H1 (cell line): ENCODE results near the gene SPOCK1. TPM values are rescaled to one million over a fixed set of nuclear protein-coding genes. Genes with fewer than 3 reads are reported as not detected.

Experiments
- CTCF ChIA-PET: fragments of 300-600 bp; sonication (Branson Sonifier 250); formaldehyde crosslinking; loops from one replicate; lab custom pipeline; 2021; ENCODE audit not compliant: partially characterized antibody; lab: Charles Lee
- POLR2A ChIA-PET: fragments of 300-600 bp; sonication (Branson Sonifier 250); formaldehyde crosslinking; loops from one replicate; lab custom pipeline; 2021; ENCODE audit warnings: inconsistent platforms; ENCODE audit not compliant: partially characterized antibody; lab: Charles Lee
- DNase-seq, 2 experiments: peaks; one replicate each; pipeline versions ENCODE4 v3.0.0 to v3.0.0-alpha.2; 2010 to 2022; ENCODE audit warnings: low spot score in 2 of 2, low read depth in 1 of 2, mixed read lengths in 1 of 2
- FAIRE-seq: peaks from 2 replicates; lab custom pipeline; 2011; peaks lifted over from hg19 to GRCh38; lab: Jason Lieb, UNC
- H2AFZ ChIP-seq: 2 replicates; pipeline ENCODE4 v1.8.1; 2012; ENCODE audit warnings: low read length, inconsistent platforms
- H2AK5ac ChIP-seq: 2 replicates; pipeline ENCODE4 v1.6.1; 2013; ENCODE audit warnings: low read depth, low read length
- H2BK120ac ChIP-seq: replicated peaks from 2 replicates; pipeline ENCODE3; 2013; ENCODE audit warnings: low read depth, low read length, inconsistent platforms
- H2BK12ac ChIP-seq: 2 replicates; pipeline ENCODE4 v1.6.1; 2013; ENCODE audit warnings: low read depth, low read length
- H2BK15ac ChIP-seq: 2 replicates; pipeline ENCODE4 v1.6.1; 2013; ENCODE audit warnings: low read length
- H2BK20ac ChIP-seq: 2 replicates; pipeline ENCODE4 v1.6.1; 2013; ENCODE audit warnings: low read length
- H2BK5ac ChIP-seq: 2 replicates; pipeline ENCODE4 v1.6.1; 2013; ENCODE audit warnings: low read depth, low read length
- H3K14ac ChIP-seq: 2 replicates; pipeline ENCODE4 v1.6.1; 2013; ENCODE audit warnings: inconsistent platforms; ENCODE audit not compliant: insufficient read length
- H3K18ac ChIP-seq: 2 replicates; pipeline ENCODE4 v1.6.1; 2013; ENCODE audit warnings: low read length; ENCODE audit errors: extremely low read depth
- H3K23ac ChIP-seq: 2 replicates; pipeline ENCODE4 v1.6.1; 2013; ENCODE audit warnings: inconsistent platforms; ENCODE audit not compliant: insufficient read length
- H3K23me2 ChIP-seq: 2 replicates; pipeline ENCODE4 v1.6.1; 2013; ENCODE audit warnings: low read depth, low read length
- H3K27ac ChIP-seq: 2 replicates; pipeline ENCODE4 v1.6.1; 2011; ENCODE audit warnings: low read depth, low read length, inconsistent platforms
- H3K27me3 ChIP-seq, 4 experiments: replicated peaks in 1 of 4; 1 replicate in 1 of 4; 2 replicates in 3 of 4; pipeline versions ENCODE4 v1.6.1 to v1.8.1; 2011 to 2013; ENCODE audit warnings: low read length in 3 of 4, mild to moderate bottlenecking in 3 of 4, inconsistent platforms in 2 of 4, mixed read lengths in 2 of 4, moderate library complexity in 1 of 4; ENCODE audit not compliant: control insufficient read depth in 3 of 4, insufficient read depth in 3 of 4; ENCODE audit errors: extremely low read depth in 1 of 4
- H3K36me3 ChIP-seq, 4 experiments: 2 replicates each; pipeline versions ENCODE4 v1.6.1 to v1.8.1; 2011 to 2013; ENCODE audit warnings: mild to moderate bottlenecking in 4 of 4, low read length in 3 of 4, moderate library complexity in 2 of 4, control low read depth in 1 of 4, inconsistent platforms in 1 of 4; ENCODE audit not compliant: insufficient read depth in 4 of 4, control insufficient read depth in 2 of 4
- H3K4ac ChIP-seq: replicated peaks from 2 replicates; pipeline ENCODE3; 2013; ENCODE audit warnings: low read length, low read depth, mixed read lengths, inconsistent platforms; ENCODE audit not compliant: insufficient read length
- H3K4me1 ChIP-seq, 4 experiments: replicated peaks in 1 of 4; 1 replicate in 1 of 4; 2 replicates in 3 of 4; pipeline versions ENCODE4 v1.6.1 to v1.8.1; 2011 to 2013; ENCODE audit warnings: low read length in 3 of 4, inconsistent platforms in 2 of 4, mixed read lengths in 1 of 4; ENCODE audit not compliant: insufficient read depth in 4 of 4, control insufficient read depth in 3 of 4
- H3K4me2 ChIP-seq, 2 experiments: 2 replicates each; pipeline versions ENCODE4 v1.6.1 to v1.8.1; 2011 to 2013; ENCODE audit warnings: low read depth in 2 of 2, low read length in 2 of 2, control low read depth in 1 of 2, inconsistent platforms in 1 of 2, mild to moderate bottlenecking in 1 of 2; ENCODE audit not compliant: insufficient read depth in 1 of 2
- H3K4me3 ChIP-seq, 4 experiments: fragments of 200-600, 300-600 bp in 1 of 4; sonication (generic), shearing (Covaris generic), sonication (Bioruptor Twin) in 1 of 4; 2 replicates each; pipeline versions ENCODE4 v1.5.1 to v1.8.1; 2011 to 2016; ENCODE audit warnings: low read length in 4 of 4, low read depth in 3 of 4, control low read depth in 2 of 4, inconsistent platforms in 2 of 4, mild to moderate bottlenecking in 2 of 4, mixed read lengths in 1 of 4, moderate library complexity in 1 of 4; ENCODE audit not compliant: insufficient read depth in 2 of 4; ENCODE audit errors: extremely low read depth in 1 of 4
- H3K56ac ChIP-seq: replicated peaks from 2 replicates; pipeline ENCODE3; 2013; ENCODE audit warnings: low read depth, mild to moderate bottlenecking, mixed read lengths, low read length, inconsistent platforms; ENCODE audit not compliant: insufficient read length
- H3K79me1 ChIP-seq: 2 replicates; pipeline ENCODE4 v1.6.1; 2013; ENCODE audit warnings: low read depth, low read length, control low read depth
- H3K79me2 ChIP-seq, 2 experiments: 2 replicates each; pipeline versions ENCODE4 v1.6.1 to v1.8.1; 2012 to 2013; ENCODE audit warnings: low read length in 2 of 2, mild to moderate bottlenecking in 2 of 2, inconsistent platforms in 1 of 2; ENCODE audit not compliant: insufficient read depth in 2 of 2, control insufficient read depth in 1 of 2
- H3K9ac ChIP-seq, 4 experiments: replicated peaks in 1 of 4; 1 replicate in 1 of 4; 2 replicates in 3 of 4; pipeline versions ENCODE4 v1.6.1 to v1.8.1; 2011 to 2013; ENCODE audit warnings: low read depth in 3 of 4, low read length in 3 of 4, control low read depth in 2 of 4, mild to moderate bottlenecking in 2 of 4, moderate library complexity in 2 of 4, inconsistent platforms in 1 of 4; ENCODE audit errors: extremely low read depth in 1 of 4
- H3K9me3 ChIP-seq, 2 experiments: 2 replicates each; pipeline versions ENCODE4 v1.6.1 to v1.8.1; 2012 to 2013; ENCODE audit warnings: mild to moderate bottlenecking in 2 of 2, moderate library complexity in 2 of 2, control low read depth in 1 of 2, inconsistent platforms in 1 of 2, low read depth in 1 of 2, low read length in 1 of 2, mixed read lengths in 1 of 2; ENCODE audit not compliant: insufficient read depth in 2 of 2
- H4K20me1 ChIP-seq, 2 experiments: replicated peaks in 1 of 2; 2 replicates each; pipeline versions ENCODE3 to v1.8.1; 2011 to 2013; ENCODE audit warnings: inconsistent platforms in 2 of 2, low read length in 2 of 2, mild to moderate bottlenecking in 1 of 2; ENCODE audit not compliant: insufficient read depth in 2 of 2, control insufficient read depth in 1 of 2
- H4K5ac ChIP-seq: 2 replicates; pipeline ENCODE4 v1.6.1; 2013; ENCODE audit warnings: low read length, low read depth, mixed read lengths, inconsistent platforms; ENCODE audit not compliant: insufficient read length
- H4K8ac ChIP-seq: 2 replicates; pipeline ENCODE4 v1.8.0; 2013; ENCODE audit warnings: mild to moderate bottlenecking, moderate library complexity, low read length, inconsistent platforms; ENCODE audit not compliant: insufficient read depth; ENCODE audit errors: extremely low read depth
- H4K91ac ChIP-seq: replicated peaks from 2 replicates; pipeline ENCODE3; 2013; ENCODE audit warnings: low read length, mixed read lengths, inconsistent platforms; ENCODE audit not compliant: insufficient read length
- SAP30 ChIP-seq: fragments of 300-600 bp; sonication (generic); IDR thresholded peaks from 2 replicates; pipeline ENCODE4 v1.7.1; 2012; ENCODE audit warnings: low read length, moderate library complexity, mild to moderate bottlenecking, inconsistent platforms; ENCODE audit not compliant: insufficient read depth, insufficient replicate concordance
- polyA plus RNA-seq, 7 experiments: library from polyadenylated mRNA; depleted of rRNA in 3 of 7; stranded (reverse) in 5 of 7; unstranded in 2 of 7; fragments of >200 nt in 5 of 7; fragments of 200-250 nt in 2 of 7; gene quantifications; 1 replicate in 5 of 7; 2 replicates in 1 of 7; 4 replicates in 1 of 7; pipeline versions ENCODE4 v1.2.1 to v1.2.3, GENCODE V29; 2011 to 2013; ENCODE audit warnings: missing spikeins in 2 of 7, mixed read lengths in 2 of 7
- total RNA-seq: library from RNA; stranded (reverse); fragmentation: NEBNext Ultra II Directional; extraction: Animal tissue kit (Norgen Biotek cat#: 25700); gene quantifications from 2 replicates; pipeline ENCODE4 v1.2.1, GENCODE V29; 2021

SPOCK1 gene
- total and polyA plus RNA-seq, 2 of the 8 experiments (the other 6 are each of a cell fraction or from before 2014, with no cell fraction given), result 6.9 to 18.1 TPM

GRCh38 chr5:136927571-136927970, 571.6 kb downstream of the SPOCK1 start:
- FAIRE-seq, result no peak
- POLR2A ChIA-PET, result no interaction called here

More at GRCh38 chr5:136927571-136927970, 571.6 kb downstream of the SPOCK1 start:
- Histone ChIP-seq H3K4me1 (peaks cover 0 to 5% (median 2%) of the 10 kb centered on the region in 4 experiments; a peak in 1 of 7 replicates), H3K36me3 (no peaks in the 10 kb centered on the region), H2AFZ (no peak overlapping the region), H4K5ac (no peak overlapping the region), H2BK15ac (no peak overlapping the region), H2BK120ac (no peak overlapping the region), H3K79me1 (no peaks in the 10 kb centered on the region), H3K4me3 (no peak overlapping the region), H2BK20ac (no peak overlapping the region), H4K8ac (no peak overlapping the region), H3K18ac (no peak overlapping the region), H3K4ac (no peak overlapping the region), H3K23ac (no peak overlapping the region), H3K27me3 (peaks cover 0 to 1% (median 0%) of the 10 kb centered on the region in 4 experiments; a peak in 1 of 7 replicates), H3K23me2 (no peaks in the 10 kb centered on the region), H2BK5ac (no peak overlapping the region), H4K91ac (no peak overlapping the region), H2BK12ac (no peak overlapping the region), H3K14ac (no peak overlapping the region), H3K9ac (no peak overlapping the region), H3K27ac (no peak overlapping the region), H2AK5ac (no peak overlapping the region), H3K79me2 (no peaks in the 10 kb centered on the region), H4K20me1 (no peaks in the 10 kb centered on the region), H3K4me2 (no peak overlapping the region), H3K56ac (no peak overlapping the region), H3K9me3 (no peaks in the 10 kb centered on the region)
- DNase-seq, result no peak
- CTCF ChIA-PET, result interaction anchor here (0.6 to 1.2 kb wide), 2 partner anchors 20 to 63 kb away, joined by 3 read pairs; no protein-coding TSS in a partner anchor
- no peak for TF ChIP-seq SAP30
